ENCODE data around the gene DENND11. TPM values are rescaled to one million over a fixed set of nuclear protein-coding genes. Genes with fewer than 3 reads are reported as not detected.

Gene DENND11
- total and polyA plus RNA-seq, 2 of the 4 experiments (the other 2 are of a cell fraction) = 2.9 to 5.0 TPM

DNA sequence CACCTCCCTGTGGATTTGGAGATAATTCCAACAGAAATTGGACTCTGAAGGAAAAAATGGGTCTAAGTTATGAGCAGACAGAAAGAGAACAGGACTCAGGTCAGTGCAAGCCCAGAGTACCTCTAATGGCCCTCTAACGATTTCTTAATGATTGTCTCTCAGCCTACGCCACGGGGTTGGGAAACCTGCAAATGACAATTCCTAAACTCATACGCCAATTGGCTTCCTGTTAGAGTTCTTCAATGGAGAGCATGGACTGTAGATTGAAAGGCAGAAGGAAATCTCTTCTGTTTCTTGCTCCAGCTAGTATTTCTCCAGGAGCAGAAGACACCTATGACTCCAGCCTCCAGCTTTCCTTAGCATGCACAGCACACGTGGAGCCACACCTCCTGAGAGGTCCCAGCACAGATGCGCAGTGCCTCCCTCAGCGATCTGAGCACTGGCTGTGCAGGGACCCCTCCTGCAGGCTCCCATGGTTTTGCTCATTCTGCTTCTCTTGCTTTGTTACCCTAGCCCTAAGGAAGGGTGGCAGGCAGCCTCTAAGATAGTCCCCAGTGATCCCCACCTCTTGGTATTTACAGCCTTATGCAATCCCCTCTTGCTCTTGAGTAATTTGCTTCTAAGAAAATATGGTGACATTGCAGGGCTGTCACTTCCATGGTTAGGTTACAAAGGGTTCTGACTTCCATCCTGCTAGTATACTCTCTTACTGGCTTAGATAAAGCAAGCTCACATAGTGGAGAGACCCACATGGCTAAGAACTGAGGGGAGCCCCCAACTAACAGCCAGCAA is 30.1 kb downstream of the DENND11 start:
- no peak overlapping the region for H3K4ac ChIP-seq (ENCODE audit: low read depth, low read length)
- no peak overlapping the region for H3K27ac ChIP-seq (ENCODE audit: insufficient read depth, low read length)
- H2BK20ac ChIP-seq (ENCODE audit: low read depth, low read length) = no peak overlapping the region
- H4K8ac ChIP-seq (ENCODE audit: low read depth in 2 of 2, low read length in 2 of 2) = no peak overlapping the region
- CTCF ChIA-PET = interaction anchor here (0.9 kb wide), 1 partner anchor 9 kb away, joined by 3 read pairs; no protein-coding TSS in a partner anchor
- WGBS, 2 experiments (ENCODE audit: extremely low coverage in 2 of 2, insufficient read length in 1 of 2) = 100% methylated on average over 2 of the region's 7 CpGs; no CpG with 5 or more reads in 1 of the 2 experiments
- H2BK120ac ChIP-seq (ENCODE audit: low read depth, low read length) = no peak overlapping the region
- H3K14ac ChIP-seq (replicated peaks; ENCODE audit: low read depth, low read length) = no peak overlapping the region
- H2BK5ac ChIP-seq (ENCODE audit: low read depth, low read length, poor library complexity, severe bottlenecking) = no peak overlapping the region
- H2AK5ac ChIP-seq (ENCODE audit: low read depth, low read length) = no peak overlapping the region
- H3K9me3 ChIP-seq (ENCODE audit: control insufficient read depth, insufficient read depth, low read length) = no peaks in the 10 kb centered on the region
- no peak overlapping the region for H3K18ac ChIP-seq (ENCODE audit: low read depth, low read length)
- H2AK9ac ChIP-seq (replicated peaks; ENCODE audit: low read depth, low read length, poor library complexity) = no peak overlapping the region
- in situ Hi-C loops (cut with MboI; ENCODE audit: low sequenced_read_pairs) = no loop called here
- no peak overlapping the region for H4K5ac ChIP-seq (ENCODE audit: low read depth, low read length)
- H3K36me3 ChIP-seq (ENCODE audit: control insufficient read depth, insufficient read depth, low read length) = peaks cover 1% of the 10 kb centered on the region; the same call in 1 of the 2 replicates
- no peaks in the 10 kb centered on the region for H3K79me1 ChIP-seq (ENCODE audit: low read depth in 1 of 2, low read length in 2 of 2)
- intact Hi-C loops (cut with micrococcal nuclease) = no loop called here
- no peaks in the 10 kb centered on the region for H3K27me3 ChIP-seq (ENCODE audit: control insufficient read depth, insufficient read depth, low read length)
- H2BK15ac ChIP-seq (ENCODE audit: low read depth, low read length) = no peak overlapping the region
- POLR2A ChIA-PET (ENCODE audit: unreplicated experiment) = no interaction called here
- H3K56ac ChIP-seq (ENCODE audit: extremely low read depth, insufficient read depth, low read length) = no peak overlapping the region
- H4K20me1 ChIP-seq (ENCODE audit: insufficient read depth, low read length) = no peaks in the 10 kb centered on the region
- no peaks in the 10 kb centered on the region for H3K9me1 ChIP-seq (ENCODE audit: insufficient read depth, low read length)
- DNase-seq (no peak), ATAC-seq (ENCODE audit: low read depth) (no peak)
- H3K9ac ChIP-seq (ENCODE audit: low read depth, low read length) = no peak overlapping the region
- BruUV-seq (replicated peaks) = no TSS peak
- dilution Hi-C loops (cut with HindIII; ENCODE audit: low sequenced_read_pairs, unreplicated experiment) = no loop called here
- no peak overlapping the region for H2AFZ ChIP-seq (replicated peaks; ENCODE audit: low read length, poor library complexity)
- no peak for TF ChIP-seq SMC3 (IDR thresholded peaks at IDR 0.05; ENCODE audit: low read depth, low read length)
- no peak for TF ChIP-seq FOS (IDR thresholded peaks at IDR 0.05; ENCODE audit: low read depth, low read length)
- H3K23ac ChIP-seq (ENCODE audit: low read depth, low read length) = no peak overlapping the region
- no peak overlapping the region for H3K4me3 ChIP-seq (ENCODE audit: insufficient read depth, low read depth, low read length)
- H3K4me1 ChIP-seq (ENCODE audit: control insufficient read depth, insufficient read depth, low read length) = no peaks in the 10 kb centered on the region
- H4K91ac ChIP-seq (ENCODE audit: insufficient read depth, low read depth, low read length) = no peak overlapping the region
- H3K4me2 ChIP-seq (ENCODE audit: low read depth, low read length) = no peak overlapping the region

Data from IMR-90 (cell line).